GM12872 (cell line): ENCODE measurements around the gene GRIK1.

Experiments used
- TF ChIP-seq, protein P1 (sequence below): IDR thresholded peaks from 3 replicates; pipeline ENCODE4 v1.5.1; 2011; ENCODE audit warnings: low read depth, mild to moderate bottlenecking, low read length, moderate library complexity; ENCODE audit not compliant: insufficient read depth

The GRIK1 gene

DNA sequence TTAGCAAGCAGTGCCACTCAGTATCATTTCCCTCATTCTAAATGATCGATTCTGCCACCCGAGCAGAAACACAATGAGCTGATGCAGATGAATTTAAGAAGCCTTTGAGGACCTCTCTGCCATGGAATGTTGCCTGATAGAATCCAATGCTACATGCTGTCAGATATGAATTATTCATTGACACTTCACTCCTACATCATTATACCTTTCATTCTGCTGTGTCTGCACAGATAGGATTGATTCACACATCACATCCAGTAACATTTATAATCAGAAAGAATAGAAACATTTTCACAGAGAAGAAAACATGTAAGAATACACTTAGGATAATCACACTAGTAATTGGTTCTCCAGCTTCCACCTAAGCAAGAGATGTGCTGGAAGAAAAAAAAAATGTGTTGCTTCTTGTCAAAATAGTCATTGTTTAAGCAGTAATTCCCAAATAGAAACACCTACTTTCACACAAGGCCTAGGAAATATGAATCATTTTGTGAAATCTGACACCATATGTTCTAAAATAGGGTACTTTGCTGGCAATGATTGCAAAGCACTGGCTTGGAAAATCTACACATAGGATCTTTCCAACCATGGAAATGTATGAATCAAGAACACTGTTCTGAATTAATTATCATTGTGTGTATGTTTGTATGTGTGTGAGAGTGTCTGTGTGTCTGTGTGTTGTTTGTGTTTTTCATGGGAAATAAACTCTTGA, 110.1 kb downstream of the GRIK1 start:
- TF ChIP-seq, protein P1, sequence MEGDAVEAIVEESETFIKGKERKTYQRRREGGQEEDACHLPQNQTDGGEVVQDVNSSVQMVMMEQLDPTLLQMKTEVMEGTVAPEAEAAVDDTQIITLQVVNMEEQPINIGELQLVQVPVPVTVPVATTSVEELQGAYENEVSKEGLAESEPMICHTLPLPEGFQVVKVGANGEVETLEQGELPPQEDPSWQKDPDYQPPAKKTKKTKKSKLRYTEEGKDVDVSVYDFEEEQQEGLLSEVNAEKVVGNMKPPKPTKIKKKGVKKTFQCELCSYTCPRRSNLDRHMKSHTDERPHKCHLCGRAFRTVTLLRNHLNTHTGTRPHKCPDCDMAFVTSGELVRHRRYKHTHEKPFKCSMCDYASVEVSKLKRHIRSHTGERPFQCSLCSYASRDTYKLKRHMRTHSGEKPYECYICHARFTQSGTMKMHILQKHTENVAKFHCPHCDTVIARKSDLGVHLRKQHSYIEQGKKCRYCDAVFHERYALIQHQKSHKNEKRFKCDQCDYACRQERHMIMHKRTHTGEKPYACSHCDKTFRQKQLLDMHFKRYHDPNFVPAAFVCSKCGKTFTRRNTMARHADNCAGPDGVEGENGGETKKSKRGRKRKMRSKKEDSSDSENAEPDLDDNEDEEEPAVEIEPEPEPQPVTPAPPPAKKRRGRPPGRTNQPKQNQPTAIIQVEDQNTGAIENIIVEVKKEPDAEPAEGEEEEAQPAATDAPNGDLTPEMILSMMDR, result no peak

DNA sequence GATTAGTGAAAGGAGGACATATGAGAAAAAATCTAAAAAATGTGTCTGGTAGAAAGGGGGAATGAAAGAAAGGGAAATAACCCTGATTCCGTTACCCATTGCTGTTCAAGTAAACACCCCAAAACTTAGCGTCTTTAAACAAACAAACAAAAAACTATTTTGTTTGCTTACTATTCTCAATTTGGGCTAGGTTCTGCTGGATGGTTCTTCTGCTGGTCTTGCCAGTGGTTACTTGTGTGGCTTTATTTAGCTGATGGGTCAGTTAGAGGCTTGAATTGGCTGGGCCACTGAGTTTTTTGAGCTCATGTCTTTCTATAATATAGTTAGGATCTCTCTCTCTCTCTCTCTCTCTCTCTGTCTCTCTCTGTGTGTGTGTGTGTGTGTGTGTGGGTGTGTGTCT, 112.1 kb downstream of the GRIK1 start:
- TF ChIP-seq, protein P1, result no peak

DNA sequence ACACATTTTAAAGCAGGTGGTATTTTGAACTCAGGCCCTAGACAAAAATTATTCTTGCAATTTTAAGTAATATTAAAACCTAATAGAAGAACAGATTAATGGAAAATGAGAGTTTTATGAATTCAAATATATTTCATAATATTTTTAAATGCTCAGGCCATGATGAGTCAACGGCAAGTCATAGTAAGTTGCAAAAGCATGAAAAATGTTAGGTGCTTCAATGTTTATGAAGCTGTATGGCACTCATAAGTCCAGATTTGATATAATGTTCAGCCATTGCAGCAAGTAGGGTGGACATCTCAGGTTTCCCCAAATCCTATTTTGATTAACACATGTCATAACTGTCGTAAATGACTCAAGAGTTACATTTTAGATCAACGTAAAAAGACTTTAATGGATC, 112.6 kb downstream of the GRIK1 start:
- TF ChIP-seq, protein P1, result no peak

DNA sequence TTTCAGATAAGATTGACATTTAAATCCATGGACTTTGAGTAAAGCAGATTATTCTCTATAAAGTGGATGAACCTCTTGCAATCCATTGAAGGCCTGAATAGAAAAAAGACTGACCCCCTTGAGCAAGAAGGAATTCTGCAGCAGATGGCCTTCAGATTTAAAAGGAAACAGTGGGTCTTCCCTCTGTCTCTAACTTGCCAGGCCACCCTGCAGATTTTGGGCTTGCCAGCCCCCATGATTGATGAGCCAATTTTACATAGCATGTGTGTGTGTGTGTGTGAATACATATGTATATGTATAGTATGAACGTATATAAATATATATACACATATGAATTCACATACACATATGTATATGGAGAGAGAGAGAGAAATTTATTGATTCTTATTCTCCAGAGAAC, 113.4 kb downstream of the GRIK1 start:
- TF ChIP-seq, protein P1, result no peak

DNA sequence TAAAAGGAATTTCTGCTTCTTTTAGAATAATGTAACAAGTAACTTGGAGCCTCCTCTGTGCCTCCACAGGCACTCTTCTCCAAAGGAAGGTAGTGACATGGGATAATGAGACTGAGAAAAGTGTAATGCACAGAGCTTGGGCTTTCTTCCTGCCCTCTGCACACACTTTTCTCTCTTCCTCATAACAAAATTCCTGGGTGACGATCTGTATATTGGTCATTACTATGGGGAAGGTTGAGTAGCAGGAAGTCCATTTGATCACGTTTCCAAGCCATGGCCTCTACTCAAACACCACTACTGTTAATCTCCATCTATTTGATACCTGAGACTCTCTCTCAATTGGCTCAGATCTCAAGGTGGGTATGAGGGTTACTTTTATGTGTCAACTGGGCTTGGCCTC, 113.9 kb downstream of the GRIK1 start:
- TF ChIP-seq, protein P1, result no peak

DNA sequence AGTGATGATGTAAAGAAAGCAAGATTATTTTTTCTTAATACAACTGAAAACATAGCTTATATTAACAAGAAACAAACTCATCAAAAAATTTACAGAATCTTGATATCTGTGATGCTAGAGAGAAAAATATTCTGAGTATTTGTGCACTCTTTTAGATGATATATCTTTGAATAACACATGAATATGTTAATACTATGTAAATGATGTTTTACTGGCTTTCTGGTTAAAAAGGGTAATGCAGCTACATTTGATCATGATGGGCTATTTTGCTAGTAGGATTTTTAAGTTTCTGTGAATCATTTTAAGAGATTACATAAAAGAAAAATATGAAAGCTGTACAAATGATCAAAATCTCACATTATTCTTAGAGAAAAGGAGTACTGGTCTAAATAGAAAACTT, 114.5 kb downstream of the GRIK1 start:
- TF ChIP-seq, protein P1, result no peak

DNA sequence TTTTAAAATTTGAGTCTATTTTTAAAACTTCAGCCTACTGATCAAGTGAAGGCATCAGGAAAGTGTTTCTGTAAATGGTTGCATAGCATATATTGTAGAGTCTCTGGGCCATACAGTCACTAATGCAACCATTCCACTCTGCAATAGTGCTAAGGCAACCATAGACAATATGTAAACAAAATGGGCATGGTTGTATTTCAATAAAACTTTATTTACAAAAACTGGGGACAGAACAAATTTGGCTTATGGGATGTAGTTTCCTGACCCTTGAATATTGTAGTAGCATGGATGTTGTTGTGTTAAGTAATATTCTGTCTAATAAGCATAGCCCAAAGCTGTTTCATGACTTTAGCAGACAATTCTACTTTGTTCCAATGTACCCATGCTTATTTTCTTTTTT, 117.7 kb downstream of the GRIK1 start:
- TF ChIP-seq, protein P1, result no peak
